ENCODE results near the gene CLCA2.

The CLCA2 gene

GRCh38 chr1:86423873-86424272 lies at the start of gene CLCA2:
TSS of gene CLCA2 (plus strand) at chr1:86424171. CDS start at chr1:86424248, 77 bp downstream.
- no peak for DNase-seq

- DNase-seq, result no peak
Observed at GRCh38 chr1:86375688-86376087, 48.3 kb upstream of the CLCA2 start.

GRCh38 chr1:86377341-86377740 lies 46.6 kb upstream of the CLCA2 start:
- DNase-seq, result no peak

GRCh38 chr1:86378813-86379212 lies 45.2 kb upstream of the CLCA2 start:
- no peak for DNase-seq

GRCh38 chr1:86380257-86380861 lies 43.6 kb upstream of the CLCA2 start:
- DNase-seq, result peak; percentile 33

- DNase-seq, result no peak
Observed at GRCh38 chr1:86381223-86381622, 42.7 kb upstream of the CLCA2 start.

GRCh38 chr1:86382878-86383277 lies 41.1 kb upstream of the CLCA2 start:
- no peak for DNase-seq

- no peak for DNase-seq
Observed at GRCh38 chr1:86387916-86388627, 35.9 kb upstream of the CLCA2 start.

GRCh38 chr1:86388777-86389176 lies 35.2 kb upstream of the CLCA2 start:
- DNase-seq, result no peak

- no peak for DNase-seq
Observed at GRCh38 chr1:86389307-86389706, 34.7 kb upstream of the CLCA2 start.

GRCh38 chr1:86394416-86394815 lies 29.6 kb upstream of the CLCA2 start:
- DNase-seq, result no peak

- DNase-seq, result peak; percentile 88
Observed at GRCh38 chr1:86395751-86396497, 28.0 kb upstream of the CLCA2 start, which contains the start of gene ODF2L. TSS of gene ODF2L (minus strand) at chr1:86396323. CDS start at chr1:86387027, 9,296 bp downstream.

GRCh38 chr1:86396498-86396890 lies 27.5 kb upstream of the CLCA2 start:
- no peak for DNase-seq

GRCh38 chr1:86409416-86410021 lies 14.5 kb upstream of the CLCA2 start:
- no peak for DNase-seq

- DNase-seq, result no peak
Observed at GRCh38 chr1:86410879-86411278, 13.1 kb upstream of the CLCA2 start.

- no peak for DNase-seq
Observed at GRCh38 chr1:86416343-86416742, 7.6 kb upstream of the CLCA2 start.

- DNase-seq, result no peak
Observed at GRCh38 chr1:86419277-86419903, 4.6 kb upstream of the CLCA2 start.

- DNase-seq, result no peak
Observed at GRCh38 chr1:86421601-86422280, 2.2 kb upstream of the CLCA2 start.

- no peak for DNase-seq
Observed at GRCh38 chr1:86423473-86423872, 498 bp upstream of the CLCA2 start.

GRCh38 chr1:86429122-86429725 lies 5.3 kb downstream of the CLCA2 start:
- DNase-seq, result no peak

- no peak for DNase-seq
Observed at GRCh38 chr1:86429835-86430234, 5.9 kb downstream of the CLCA2 start.

- no peak for DNase-seq
Observed at GRCh38 chr1:86430376-86430775, 6.4 kb downstream of the CLCA2 start.

Measured in NCI-H526 treated with DMSO at 0.1 percent for 48 hours (cell line).